Adrenal gland (tissue), 5 donors: ENCODE measurements around the gene RAX2.

Experiments
- CTCF ChIP-seq, 6 experiments: fragments of 450-650 bp in 4 of 6; fragments of 200-600 bp in 2 of 6; sonication (generic) in 1 of 6; IDR thresholded peaks; 1 replicate in 5 of 6; 2 replicates in 1 of 6; pipeline versions ENCODE4 v1.5.1 to v1.8.0; 2016 to 2021; ENCODE audit warnings: antibody characterized with exemption in 6 of 6, mild to moderate bottlenecking in 2 of 6, moderate library complexity in 1 of 6
- POLR2A ChIP-seq, 2 donors: fragments of 450-650 bp; IDR thresholded peaks; one replicate each; pipeline ENCODE4 v1.6.1; 2017; ENCODE audit warnings: antibody characterized with exemption in 2 of 2, mild to moderate bottlenecking in 2 of 2, moderate library complexity in 1 of 2
- donor health status: DM: no; HTN: no; CAD: no.

GRCh38 chr19:3732108-3732507 lies 39.9 kb downstream of the RAX2 start:
- no peak for TF ChIP-seq POLR2A (IDR thresholded peaks at IDR 0.05)
- no peak for TF ChIP-seq CTCF (IDR thresholded peaks at IDR 0.05)
